ENCODE measurements around the gene SCUBE2.
A peak's percentile ranks its signal among the peaks of the same experiment; 100 is the strongest.
"Not testable (repeated sequence)": the region's sequence is repeated elsewhere in the genome, so short reads cannot be mapped to it uniquely, and the experiment has no call there.

Gene SCUBE2

DNA sequence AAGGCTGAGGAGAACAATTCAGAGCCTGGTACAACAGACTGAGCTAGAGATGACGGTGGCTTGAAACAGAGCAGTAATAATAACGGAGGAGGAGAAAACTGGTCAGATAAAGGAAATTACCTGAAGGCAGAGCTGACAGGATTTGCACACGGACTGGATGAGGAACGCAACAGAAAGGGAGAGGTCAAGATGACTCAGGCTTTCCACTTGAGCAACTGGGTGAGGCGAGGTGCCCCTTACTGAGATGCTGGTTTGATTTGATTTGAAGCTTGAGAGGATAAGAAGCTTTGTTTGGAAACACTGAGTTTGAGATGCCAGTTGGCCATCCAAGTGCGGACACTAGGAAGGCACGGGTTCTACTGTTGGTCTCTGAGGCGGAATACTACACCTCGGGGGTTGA is 52.2 kb downstream of the SCUBE2 start:
- peak; percentile 14 for DNase-seq

DNA sequence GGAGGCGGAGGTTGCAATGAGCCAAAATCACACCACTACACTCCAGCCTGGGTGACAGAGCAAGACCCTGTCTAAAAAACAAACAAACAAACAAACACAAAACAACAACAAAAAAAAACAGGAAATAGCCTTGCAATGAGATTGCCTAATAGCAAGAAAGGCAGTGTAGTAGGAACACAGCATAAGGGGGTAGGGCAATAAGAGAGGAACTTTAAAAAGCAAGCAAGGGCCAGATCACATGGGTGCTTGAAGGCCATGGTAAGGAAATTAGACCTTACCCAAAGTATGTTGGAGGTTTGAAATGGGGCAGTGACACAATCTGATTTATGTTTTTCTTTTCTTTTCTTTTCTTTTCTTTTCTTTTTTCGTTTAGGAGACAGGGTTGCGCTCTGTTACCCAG is 52.9 kb downstream of the SCUBE2 start:
- DNase-seq, result no peak

DNA sequence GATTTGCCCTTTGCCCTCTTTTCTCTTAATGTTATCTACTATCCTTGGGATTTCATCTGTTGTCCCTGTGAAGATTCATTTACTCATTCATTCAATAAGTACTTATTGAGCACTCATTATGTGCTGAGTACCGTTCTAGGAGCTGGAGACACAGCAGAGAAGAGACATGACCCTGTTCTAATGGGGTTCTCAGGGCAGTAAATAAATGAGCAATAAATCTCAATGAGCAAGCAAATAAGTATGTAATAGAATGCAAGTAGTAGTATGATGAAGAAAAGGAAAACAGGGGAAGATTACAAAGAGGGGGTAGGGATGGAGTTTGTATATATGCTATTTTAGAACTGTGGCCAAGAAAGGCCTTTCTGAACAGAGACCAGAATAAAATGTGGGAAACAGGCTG is 53.4 kb downstream of the SCUBE2 start:
- no peak for DNase-seq

DNA sequence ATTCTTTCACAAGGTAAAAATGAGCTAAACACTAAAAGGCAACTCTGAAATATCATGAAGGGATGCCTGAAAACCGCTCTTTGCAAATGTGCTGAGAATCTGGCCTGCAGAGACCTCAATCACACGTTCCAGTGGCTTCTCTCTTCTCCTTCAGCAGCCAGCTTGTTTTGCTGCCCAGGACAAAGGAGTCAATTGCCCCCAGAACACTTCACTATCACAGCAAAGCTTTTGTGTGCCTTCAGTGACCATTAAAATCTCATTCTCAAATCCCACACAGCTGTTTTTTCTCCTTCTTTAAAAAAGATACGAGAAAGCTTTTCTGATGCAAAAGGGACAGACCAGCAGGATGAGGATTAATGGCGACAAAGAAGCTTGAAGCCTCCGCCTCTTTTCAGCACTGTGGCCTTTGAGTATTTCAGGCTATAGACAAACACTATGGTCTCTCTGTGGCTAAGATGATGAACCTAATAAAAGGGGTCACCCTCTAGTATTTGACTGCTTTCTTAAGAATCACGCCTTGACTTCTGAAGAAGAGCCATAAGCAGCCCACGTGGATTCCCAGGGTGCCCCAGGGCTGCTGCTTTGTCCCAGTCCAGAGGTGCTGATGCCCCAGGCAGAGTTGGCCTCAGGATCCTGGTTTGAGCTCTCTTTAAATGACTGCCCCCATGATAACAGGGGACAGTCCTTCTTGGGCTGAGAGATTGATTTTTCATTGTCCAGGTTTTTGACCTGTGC is 54.2 kb downstream of the SCUBE2 start:
- no peak for DNase-seq

DNA sequence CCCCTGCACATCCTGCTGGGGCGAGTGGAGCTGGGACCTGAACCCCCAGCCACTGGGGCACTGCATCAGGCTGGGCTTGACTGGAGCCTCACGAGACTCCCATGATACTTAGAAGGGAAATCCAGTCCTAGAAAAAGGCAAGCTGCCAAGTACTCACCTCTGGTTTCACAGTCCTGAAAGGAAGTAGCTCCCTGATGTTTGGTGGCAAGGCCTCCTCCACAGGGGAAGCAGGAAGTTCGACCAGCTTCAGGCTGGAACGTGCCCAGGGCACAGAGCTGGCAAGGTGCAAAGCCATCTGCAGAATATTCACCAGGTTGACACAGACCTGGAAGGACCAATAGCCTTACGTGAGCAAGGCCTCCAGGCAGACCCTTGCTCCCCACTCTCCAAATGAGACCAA is 60.8 kb downstream of the SCUBE2 start:
- no peak for DNase-seq

DNA sequence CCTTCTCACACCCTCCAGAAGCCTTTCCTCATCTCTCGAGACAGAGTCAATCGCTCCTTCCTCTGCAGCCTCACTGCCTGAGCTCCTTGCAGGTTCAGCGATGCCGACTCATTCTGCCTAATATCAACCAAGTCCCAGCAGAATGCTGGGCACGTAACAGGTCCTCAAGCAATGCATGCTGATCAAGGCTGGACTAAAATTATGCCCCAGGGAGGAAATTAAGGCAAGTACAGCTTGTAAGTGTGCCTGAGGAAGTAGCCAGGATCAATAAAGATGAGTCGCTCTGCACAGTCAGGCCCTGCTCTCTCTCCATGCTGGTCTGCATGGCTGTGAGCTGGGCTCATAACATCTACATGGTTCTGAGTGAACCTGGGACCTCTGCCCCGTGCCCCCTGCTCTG is 62.0 kb downstream of the SCUBE2 start:
- no peak for DNase-seq

DNA sequence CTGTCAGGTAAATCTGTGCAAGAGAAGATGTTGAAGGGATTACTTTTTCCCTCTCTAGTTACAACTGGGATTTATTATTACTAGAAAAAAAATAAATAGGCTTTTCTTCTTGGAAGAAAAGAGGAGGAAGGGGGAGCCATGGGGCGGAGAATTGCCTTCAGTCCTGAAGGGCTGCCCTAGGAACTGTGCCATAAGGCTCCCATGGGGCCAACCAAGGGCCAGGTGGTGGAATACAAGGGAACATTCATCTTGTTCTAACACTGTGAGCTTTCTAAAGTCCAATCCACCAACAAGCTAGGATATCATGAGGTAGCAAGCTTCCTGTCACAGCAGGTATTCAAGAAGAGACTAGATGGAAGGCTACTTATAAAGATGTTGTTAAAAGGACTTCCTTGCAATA is 62.8 kb downstream of the SCUBE2 start:
- DNase-seq, result no peak

DNA sequence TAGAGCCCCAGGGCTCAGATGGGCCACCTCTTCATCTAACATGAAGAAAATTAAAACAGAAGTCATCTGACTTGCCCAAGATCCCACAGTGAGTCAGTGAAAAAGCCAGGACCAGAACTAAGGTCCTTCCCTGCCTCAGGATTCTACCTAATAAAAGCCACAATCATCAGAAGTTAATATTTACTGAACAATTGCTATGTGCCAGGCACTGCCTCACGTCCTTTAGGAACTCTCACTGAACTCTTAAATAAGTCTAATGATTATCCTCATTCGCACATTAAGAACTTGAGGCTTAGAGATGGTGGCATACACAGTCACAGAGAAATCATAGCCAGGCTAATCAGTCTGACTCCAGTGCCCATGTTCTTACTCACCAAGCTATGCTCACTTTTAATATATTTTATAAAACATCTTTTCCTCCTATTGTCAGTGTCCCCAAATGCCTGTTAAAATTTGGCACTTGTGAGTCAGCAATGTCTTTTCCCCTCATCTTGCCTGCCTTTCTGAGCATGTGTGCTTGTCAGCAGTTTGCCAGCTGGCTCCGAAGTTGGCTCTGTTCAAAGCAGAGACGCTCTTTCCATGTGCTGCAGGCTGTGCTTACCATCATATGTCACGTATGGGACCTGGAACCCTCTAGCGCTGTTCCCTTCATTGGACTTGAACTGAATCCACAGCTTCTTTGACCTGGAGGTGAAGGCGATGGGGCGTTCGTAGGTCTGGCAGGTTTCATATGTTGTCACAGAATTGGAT is 66.1 kb downstream of the SCUBE2 start:
- DNase-seq, result no peak

DNA sequence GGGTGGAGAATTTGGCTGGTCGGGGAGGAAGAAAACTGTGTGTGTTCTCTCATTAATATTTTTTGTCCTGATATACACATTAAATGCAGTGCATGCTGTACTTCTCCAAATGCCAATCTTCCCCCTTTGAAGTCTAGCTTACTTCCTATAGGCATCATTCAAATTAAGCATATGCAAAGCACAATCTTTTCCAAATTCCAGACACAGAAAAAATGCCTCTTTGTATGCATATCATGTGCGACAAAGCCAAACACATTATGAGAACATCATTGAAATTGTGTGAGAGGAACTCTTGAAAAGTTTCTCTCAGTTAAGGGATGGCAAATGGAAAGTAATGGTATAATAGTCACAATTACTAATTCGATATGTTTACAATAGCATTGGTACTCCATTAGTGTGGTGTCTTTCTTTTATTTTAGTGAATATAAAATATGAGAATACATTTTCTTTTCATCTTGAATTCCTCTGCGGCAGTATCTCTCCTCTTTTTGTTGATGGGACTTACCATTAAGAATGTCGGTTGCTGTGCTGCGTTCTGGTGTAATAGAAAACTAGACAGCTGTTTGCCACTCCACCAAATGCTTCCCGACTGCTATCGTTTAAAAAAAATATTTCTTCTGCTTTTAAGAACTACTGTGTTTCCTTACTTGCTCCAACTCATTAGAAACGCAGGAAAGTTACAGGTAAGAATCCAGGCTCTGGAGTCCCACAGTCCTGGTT is 68.3 kb downstream of the SCUBE2 start:
- DNase-seq, result no peak

DNA sequence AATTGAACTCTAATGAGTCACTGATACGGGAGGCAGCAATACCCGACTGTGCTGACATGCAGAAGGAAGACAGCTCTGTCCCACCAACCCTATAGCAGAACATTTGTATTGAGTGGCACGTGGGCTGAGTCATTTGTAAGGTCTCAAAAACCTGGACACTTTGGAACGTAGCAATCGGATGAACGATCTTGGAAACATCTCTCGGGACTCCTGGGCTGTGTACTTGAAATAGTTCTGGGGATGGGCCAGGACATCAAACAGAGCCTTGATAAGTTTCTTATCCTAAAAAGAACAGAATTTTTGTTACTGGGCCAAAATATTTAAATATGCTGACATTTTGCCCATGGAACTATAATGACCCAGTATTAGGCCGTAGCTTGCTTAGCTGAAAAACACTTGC is 70.5 kb downstream of the SCUBE2 start:
- DNase-seq, result no peak

DNA sequence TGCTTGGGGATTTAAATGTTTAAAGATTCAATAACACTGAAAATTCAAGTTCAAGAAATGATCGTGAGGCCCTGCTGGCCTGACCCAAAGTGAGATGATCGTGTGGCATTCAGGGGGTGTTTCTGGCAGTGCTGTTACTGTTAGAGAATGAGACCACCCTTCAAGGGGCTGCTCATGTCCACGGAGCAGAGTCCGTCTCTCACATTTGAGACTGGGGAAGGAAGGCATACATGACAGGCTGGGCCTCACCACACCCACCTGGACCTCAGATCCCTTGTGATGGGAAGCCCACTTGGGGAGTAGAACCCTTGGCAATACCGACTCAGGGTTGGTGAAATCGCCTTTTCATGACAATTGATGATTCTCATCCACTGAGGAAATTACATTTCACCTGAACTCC is 71.5 kb downstream of the SCUBE2 start:
- DNase-seq, result no peak

DNA sequence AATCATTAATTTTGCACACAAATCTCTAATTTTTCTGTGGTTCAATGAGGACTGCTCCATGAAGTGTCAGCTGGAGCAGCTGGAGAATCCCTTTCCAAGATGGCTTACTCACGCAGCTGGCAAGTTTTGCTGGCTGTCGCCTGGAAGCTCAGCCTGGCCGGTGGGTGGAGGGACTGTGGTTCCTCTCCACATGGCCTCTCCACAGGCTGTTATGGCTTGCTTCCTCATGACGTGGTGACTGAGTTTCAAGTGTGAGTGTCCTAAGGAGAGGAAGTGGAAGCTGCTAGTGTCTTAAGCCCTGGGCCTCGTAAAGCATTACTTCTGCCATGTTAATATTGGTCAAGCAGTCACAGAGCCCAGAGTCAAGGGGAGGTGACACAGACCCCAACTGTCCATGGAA is 73.6 kb downstream of the SCUBE2 start:
- peak; percentile 56 for DNase-seq

DNA sequence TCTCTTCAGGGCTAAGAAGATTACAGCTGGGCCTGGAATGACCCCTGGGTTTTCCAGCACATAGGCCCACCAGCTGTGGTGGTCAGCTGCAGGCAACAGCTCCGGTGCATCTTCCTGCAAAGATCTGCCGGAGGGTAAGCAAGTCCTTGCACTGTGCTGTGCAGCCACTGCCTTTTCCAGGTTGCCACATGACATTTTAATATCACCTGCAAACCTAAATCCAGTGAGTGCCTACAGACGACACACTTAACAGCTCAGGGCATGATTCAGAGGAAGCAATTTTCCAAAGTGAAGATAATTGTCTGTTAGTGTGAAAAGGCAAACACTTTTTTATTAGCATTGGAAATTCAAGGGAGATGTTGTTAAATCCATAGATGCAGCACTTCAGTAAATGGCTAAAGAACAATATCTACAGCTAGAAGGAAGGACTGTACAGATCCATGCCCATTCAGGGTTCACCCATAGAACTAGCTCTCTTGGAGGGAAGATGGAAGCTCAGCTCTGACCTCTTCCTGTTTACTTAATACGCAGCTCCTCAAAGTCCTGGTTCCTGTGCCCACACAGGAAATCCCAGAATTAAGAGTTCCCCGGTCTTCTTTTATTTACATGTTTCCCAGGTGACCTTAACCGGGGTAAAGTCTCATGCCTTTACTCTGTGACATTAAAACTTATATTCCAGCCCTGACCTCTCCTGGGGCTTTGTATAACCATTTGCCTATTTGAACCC is 74.3 kb downstream of the SCUBE2 start:
- DNase-seq, result no peak

DNA sequence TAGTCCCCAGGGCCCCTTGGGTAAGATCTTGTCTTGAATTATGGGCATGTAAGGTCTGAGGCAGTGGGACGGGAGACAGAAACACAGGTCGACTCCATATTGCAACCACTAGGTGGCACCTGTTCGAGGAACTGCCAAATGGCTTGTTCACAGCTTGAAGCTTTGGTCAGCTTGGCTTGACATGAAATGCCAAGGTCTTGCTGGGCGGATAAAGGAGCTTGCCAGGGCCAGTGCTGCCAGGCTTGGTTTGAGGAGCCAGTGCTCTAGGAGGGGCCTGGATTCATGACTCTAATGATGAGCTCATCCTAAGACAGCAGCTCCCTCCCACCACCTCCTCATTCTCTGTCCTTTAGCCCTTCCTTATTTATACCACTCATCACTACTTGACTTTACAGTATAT is 75.7 kb downstream of the SCUBE2 start:
- peak; percentile 56 for DNase-seq

DNA sequence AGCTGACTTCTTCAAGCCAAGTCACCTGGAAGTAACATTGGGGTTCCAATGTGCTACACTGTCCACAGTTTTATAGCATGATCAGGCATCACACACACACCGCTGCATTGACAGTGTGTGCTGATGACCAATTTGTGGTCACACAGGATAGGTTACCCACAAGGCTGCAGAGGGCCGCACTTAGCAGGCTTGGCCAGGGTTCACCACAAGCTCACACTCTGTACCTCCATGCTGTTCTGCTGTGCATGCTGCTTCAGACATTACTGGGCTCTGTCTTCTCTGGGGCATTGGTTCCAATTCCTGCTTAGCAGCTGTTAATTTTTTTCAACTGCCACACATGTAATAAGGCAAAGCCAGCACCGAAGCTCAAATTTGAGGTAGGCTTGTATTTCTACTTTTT is 76.6 kb downstream of the SCUBE2 start:
- DNase-seq, result no peak

DNA sequence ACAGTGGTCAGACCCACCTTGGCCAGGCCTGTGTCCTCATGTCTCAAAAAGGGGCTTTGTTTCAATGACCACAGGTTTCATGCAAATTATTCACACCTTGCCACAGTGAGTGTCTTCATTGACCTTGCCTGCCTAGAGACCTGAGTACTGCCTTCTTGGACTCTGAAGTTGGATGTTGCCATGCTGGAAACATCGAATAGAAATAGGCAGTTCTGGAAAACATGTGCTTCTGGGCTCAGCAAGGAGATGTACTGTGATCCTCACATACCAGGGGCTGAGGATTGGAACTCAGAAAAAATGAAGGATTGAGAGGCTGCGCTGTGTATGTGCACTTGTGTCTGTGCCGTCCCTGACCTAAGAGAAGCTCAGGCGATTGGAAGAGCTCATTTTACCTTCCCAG is 78.0 kb downstream of the SCUBE2 start:
- no peak for DNase-seq

DNA sequence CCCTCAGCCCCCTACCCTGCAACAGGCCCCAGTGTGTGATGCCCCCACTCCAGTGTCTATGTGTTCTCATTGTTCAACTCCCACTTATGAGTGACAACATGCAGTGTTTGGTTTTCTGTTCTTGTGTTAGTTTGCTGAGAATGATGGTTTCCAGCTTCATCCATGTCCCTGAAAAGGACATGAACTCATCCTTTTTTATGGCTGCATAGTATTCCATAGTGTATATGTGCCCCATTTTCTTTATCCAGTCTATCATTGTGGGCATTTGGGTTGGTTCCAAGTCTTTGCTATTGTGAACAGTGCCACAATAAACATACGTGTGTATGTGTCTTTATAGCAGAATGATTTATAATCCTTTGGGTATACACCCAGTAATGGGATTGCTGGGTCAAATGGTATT is 81.9 kb downstream of the SCUBE2 start:
- DNase-seq, result not testable (repeated sequence)

DNA sequence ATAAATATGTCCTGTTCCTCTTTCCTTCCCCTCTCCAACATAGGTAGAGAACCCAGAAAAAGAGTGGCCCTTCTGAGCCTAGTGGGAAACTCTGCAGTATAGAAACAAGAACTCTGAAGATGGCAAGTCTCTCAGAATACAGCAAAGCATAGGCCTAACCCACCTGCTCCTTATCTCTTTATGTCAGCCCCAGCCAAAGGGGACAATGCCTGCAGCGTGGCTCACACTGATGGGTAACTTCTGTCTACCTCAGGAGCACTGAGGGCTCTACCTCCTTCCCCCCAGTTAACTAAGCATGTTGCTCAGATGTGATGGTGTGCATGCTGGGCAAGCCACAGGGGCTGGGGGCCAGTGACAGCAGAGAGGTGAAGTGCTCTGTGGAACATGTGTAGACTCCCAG is 82.7 kb downstream of the SCUBE2 start:
- no peak for DNase-seq

DNA sequence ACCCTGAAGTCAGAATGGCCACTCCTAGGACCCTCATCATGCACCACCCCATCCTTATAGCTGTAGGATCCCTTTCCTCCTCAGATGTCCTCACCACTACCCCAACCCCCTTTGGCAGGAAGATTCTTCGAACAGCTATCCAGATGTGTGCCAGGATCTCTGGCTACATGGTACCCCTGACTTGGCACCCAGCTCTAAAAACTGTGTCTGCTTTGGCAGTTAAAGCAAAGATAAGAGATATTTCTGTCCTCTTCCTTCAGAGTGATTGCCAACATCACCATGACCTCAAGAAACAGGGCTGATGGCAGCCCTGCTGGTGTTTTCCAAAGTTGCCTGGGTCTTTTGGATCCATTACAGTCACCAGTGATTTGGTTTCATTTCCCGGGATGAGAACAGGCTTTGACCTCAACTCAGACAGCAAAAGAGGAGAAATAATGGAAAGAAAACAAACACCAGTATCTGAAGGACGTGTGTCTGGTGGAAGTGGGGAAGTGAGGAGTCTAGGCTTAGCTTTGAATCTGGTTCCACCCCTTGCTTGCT is 83.3 kb downstream of the SCUBE2 start:
- DNase-seq, result no peak

DNA sequence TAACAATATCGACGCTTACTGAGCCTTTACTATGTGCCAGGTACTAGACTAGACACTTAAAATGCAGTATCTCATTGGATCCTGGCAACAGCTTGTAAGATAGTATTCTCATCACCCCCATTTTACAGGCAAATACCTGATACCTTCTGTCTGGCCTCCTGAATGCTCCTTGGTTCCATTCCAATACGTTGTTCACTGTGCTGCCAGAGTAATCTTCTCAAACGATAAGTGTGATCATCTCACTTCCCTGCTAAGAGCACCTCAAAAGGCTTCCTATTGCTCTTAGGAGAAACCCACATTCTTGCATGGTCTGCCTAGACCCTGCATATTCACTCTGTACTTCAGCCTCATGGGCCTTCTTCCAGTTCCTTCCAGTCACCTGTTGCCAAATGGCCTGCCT is 86.3 kb downstream of the SCUBE2 start:
- DNase-seq, result no peak

DNA sequence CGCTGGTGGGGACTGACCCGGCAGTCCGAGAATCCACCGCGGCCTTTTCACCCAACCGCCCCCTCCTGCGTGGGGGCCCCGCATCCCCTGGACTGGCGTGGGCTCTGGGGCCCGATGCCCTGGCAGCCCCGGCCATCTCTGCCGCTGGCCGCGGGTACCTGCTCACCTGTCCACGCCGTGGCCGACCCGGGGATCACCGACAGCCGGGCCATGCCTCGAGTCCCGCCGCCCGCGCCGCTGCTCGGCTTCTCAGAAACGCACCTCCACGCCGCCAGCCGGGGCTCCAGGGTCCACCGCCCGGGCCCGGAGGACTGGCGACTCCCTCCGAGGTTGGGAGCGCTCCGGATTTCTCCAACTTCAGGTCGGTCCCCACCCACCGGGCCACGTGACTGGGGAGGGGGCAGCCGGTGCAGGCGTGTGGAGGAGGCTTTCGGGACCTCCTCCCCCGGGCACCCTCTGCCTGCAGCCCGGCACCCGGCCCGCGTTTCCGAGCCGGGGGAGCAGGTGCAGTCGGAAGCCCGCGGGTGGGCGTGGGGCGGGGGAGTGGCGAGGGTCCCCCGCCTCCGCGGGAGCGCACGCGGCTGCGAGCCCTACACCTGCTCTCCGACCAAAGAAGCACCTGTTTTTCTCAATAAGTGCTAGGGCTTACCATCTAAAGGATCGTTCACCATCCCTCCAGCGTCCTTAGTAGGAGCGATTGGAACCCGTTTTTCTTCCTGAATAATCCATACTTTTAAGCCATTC is 87.0 kb downstream of the SCUBE2 start:
- DNase-seq, result no peak

DNA sequence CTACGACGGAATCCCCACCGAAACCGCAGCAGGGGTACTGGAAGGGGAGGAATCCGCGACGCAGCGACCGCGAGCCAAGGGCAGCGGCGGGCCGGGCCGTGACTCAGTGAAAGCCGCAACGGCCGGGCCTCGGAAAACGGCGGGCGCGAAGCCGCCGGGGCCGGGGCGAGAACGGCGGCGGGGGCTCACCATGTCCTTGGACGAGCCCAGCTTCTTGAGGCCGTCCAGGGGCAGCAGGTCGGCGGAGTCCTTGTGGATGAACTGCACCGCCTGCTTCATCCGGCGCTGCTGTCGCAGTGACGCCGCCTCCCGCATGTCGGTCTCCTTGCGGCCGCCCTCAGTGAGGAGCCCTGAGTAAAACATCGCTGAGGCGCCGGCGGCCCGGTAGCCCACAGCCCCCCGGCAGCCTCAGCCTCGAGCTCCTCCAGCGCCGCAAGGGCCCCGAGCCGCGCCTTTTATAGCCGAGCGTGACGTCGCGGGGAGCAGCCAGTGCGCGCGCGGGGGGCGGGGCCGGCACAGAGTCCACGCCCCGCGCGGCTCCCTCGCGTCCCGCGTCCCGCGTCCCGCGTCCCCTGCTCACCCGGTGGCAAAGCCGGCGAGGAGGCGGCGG is 87.7 kb downstream of the SCUBE2 start, which contains the start of gene NRIP3:
Gene NRIP3, minus strand, starts transcription at position 429 of the 610 bp plus-strand sequence. Its CDS starts 66 bp downstream, at position 363.
- peak; percentile 82 for DNase-seq
